HEK293 (cell line): ENCODE results near the gene THAP3.

Experiments
- CTCF ChIP-seq: fragments of 450-650 bp; formaldehyde crosslinking; IDR thresholded peaks from 2 replicates; pipeline ENCODE4 v1.5.1; 2016; ENCODE audit warnings: missing biosample characterization, missing genetic modification characterization
- ZNF274 ChIP-seq, 2 experiments: fragments of 200-500 bp in 1 of 2; fragments of 450-650 bp in 1 of 2; sonication (Bioruptor generic) in 1 of 2; formaldehyde crosslinking in 1 of 2; IDR thresholded peaks; 2 replicates each; pipeline versions ENCODE4 v1.5.1 to v1.6.1; 2014 to 2016; ENCODE audit warnings: borderline replicate concordance in 1 of 2, inconsistent platforms in 1 of 2, low read length in 1 of 2, missing biosample characterization in 1 of 2, missing genetic modification characterization in 1 of 2

- TF ChIP-seq CTCF (tag by site-specific recombination) (no peak), ZNF274 (IDR thresholded peaks at IDR 0.05; ENCODE audit: low read length) (no peak), ZNF274 (tag by site-specific recombination; IDR thresholded peaks at IDR 0.05; ENCODE audit: borderline replicate concordance) (no peak)
Observed at GRCh38 chr1:6627841-6628545, 3.3 kb downstream of the THAP3 start.
